ENCODE data around the gene C10orf62. TPM values are rescaled to one million over a fixed set of nuclear protein-coding genes. Genes with fewer than 3 reads are reported as not detected.

Gene C10orf62
- polyA plus RNA-seq, 1 donor (not counting 4 experiments of a cell fraction or from before 2014, with no cell fraction given), result not detected

DNA sequence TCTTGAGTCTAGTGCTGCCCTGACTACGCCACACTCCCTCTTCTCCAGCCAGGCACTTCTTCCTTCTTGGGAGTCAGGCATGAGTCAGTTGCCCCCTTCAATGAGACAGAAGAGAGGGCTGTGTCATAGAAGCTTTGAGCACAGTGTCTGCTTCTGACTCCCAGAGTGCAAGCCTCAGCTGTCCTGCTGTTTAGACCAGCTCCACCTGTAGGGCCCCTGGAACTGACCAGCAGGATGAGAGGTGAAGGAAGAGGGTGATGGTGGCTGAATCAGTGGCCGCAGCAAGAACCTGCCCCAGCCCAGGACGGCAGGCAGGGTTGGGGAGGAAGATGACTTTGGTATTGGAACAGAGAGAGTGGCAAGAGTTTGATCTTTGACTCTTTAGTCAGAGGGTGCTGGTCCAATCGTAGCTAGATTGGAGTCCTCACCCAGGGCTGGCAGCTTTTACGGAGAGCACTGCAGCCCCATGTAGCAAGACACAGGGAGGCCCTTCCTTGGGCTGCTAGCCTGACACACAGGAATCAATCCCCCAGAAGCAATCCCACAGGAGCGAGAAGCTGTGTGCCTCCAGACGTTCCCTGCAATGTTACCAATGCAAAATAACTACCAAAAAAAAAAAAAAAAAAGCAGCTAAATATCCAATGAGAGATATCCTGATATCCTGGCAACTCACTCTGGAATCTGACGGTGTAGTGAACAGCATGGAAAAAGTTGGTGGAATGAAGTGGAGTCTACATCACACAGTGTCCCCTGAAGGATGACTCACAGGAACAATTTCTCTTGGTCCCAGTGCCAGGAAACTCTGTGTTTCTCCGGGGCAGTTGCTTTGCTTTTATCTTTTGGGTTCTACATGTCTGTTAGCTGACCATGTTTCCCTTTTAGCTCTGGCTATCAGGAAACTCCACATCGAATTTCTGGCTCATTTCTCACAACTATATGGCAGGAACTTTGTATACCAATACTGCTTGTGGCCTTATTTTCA lies 6.9 kb downstream of the C10orf62 start:
- DNase-seq (ENCODE audit: low read depth, low spot score), result no peak
- H3K27me3 ChIP-seq (ENCODE audit: control insufficient read depth, extremely low read depth, insufficient read depth, low read length), result no peaks in the 10 kb centered on the region
- no peak overlapping the region for H3K4me3 ChIP-seq (ENCODE audit: control insufficient read depth in 2 of 3, extremely low read depth in 1 of 3, insufficient read depth in 2 of 3, low read depth in 1 of 3, low read length in 3 of 3)
- H3K4me2 ChIP-seq (ENCODE audit: control insufficient read depth, extremely low read depth, insufficient read depth, low read depth, low read length), result peak overlapping the region; percentile 36
- TF ChIP-seq EZH2 (IDR thresholded peaks at IDR 0.05; ENCODE audit: low read length) (no peak), CTCF (optimal IDR thresholded peaks at IDR 0.05 in 1 of 3, IDR thresholded peaks at IDR 0.05 in 1 of 3, conservative IDR thresholded peaks at IDR 0.05 in 1 of 3; ENCODE audit: extremely low read depth in 1 of 3, insufficient read depth in 2 of 3, low read length in 3 of 3) (no peak)
- no peak overlapping the region for H2AFZ ChIP-seq (ENCODE audit: control insufficient read depth, low read length)
- dilution Hi-C loops (cut with MboI; ENCODE audit: extremely low pct_ligation_motif_present, low sequenced_read_pairs), result no loop called here
- H3K36me3 ChIP-seq (ENCODE audit: control insufficient read depth in 2 of 2, extremely low read depth in 1 of 2, insufficient read depth in 2 of 2, low read length in 2 of 2), result no peaks in the 10 kb centered on the region
- H3K9ac ChIP-seq (ENCODE audit: control insufficient read depth, extremely low read depth, insufficient read depth, low read length), result no peak overlapping the region
- H3K27ac ChIP-seq (ENCODE audit: control insufficient read depth, insufficient read depth, low read length), result peak overlapping the region; percentile 17
- H4K20me1 ChIP-seq (ENCODE audit: control insufficient read depth, extremely low read depth, insufficient read depth, low read length), result no peaks in the 10 kb centered on the region
- peak; percentile 81 for FAIRE-seq
- H3K9me1 ChIP-seq (ENCODE audit: control insufficient read depth, extremely low read depth, insufficient read depth, low read length), result no peaks in the 10 kb centered on the region
- H3K9me3 ChIP-seq (ENCODE audit: control insufficient read depth, low read depth, low read length), result no peaks in the 10 kb centered on the region
- no peaks in the 10 kb centered on the region for H3K79me2 ChIP-seq (ENCODE audit: control insufficient read depth, insufficient read depth, low read length)
- H3K4me1 ChIP-seq (ENCODE audit: control insufficient read depth, extremely low read depth, insufficient read depth, low read length), result peaks cover 18% of the 10 kb centered on the region

GRCh38 chr10:97597778-97598177 lies 8.3 kb downstream of the C10orf62 start:
- Histone ChIP-seq H3K79me2 (ENCODE audit: control insufficient read depth, insufficient read depth, low read length) (no peaks in the 10 kb centered on the region), H2AFZ (ENCODE audit: control insufficient read depth, low read length) (no peak overlapping the region), H3K4me3 (ENCODE audit: control insufficient read depth in 2 of 3, extremely low read depth in 1 of 3, insufficient read depth in 2 of 3, low read depth in 1 of 3, low read length in 3 of 3) (no peak overlapping the region), H3K9me1 (ENCODE audit: control insufficient read depth, extremely low read depth, insufficient read depth, low read length) (no peaks in the 10 kb centered on the region), H3K27ac (ENCODE audit: control insufficient read depth, insufficient read depth, low read length) (no peak overlapping the region), H4K20me1 (ENCODE audit: control insufficient read depth, extremely low read depth, insufficient read depth, low read length) (no peaks in the 10 kb centered on the region), H3K9ac (ENCODE audit: control insufficient read depth, extremely low read depth, insufficient read depth, low read length) (no peak overlapping the region), H3K36me3 (ENCODE audit: control insufficient read depth in 2 of 2, extremely low read depth in 1 of 2, insufficient read depth in 2 of 2, low read length in 2 of 2) (no peaks in the 10 kb centered on the region), H3K9me3 (ENCODE audit: control insufficient read depth, low read depth, low read length) (no peaks in the 10 kb centered on the region), H3K27me3 (ENCODE audit: control insufficient read depth, extremely low read depth, insufficient read depth, low read length) (no peaks in the 10 kb centered on the region), H3K4me1 (ENCODE audit: control insufficient read depth, extremely low read depth, insufficient read depth, low read length) (peaks cover 18% of the 10 kb centered on the region), H3K4me2 (ENCODE audit: control insufficient read depth, extremely low read depth, insufficient read depth, low read depth, low read length) (no peak overlapping the region)
- TF ChIP-seq CTCF (optimal IDR thresholded peaks at IDR 0.05 in 1 of 3, IDR thresholded peaks at IDR 0.05 in 1 of 3, conservative IDR thresholded peaks at IDR 0.05 in 1 of 3; ENCODE audit: extremely low read depth in 1 of 3, insufficient read depth in 2 of 3, low read length in 3 of 3) (no peak), EZH2 (IDR thresholded peaks at IDR 0.05; ENCODE audit: low read length) (no peak)
- dilution Hi-C loops (cut with MboI; ENCODE audit: extremely low pct_ligation_motif_present, low sequenced_read_pairs), result no loop called here
- FAIRE-seq (peak; percentile 9), DNase-seq (ENCODE audit: low read depth, low spot score) (no peak)

All from keratinocyte (primary cell).